ENCODE data around the gene DNAJC13. TPM values are rescaled to one million over a fixed set of nuclear protein-coding genes. Genes with fewer than 3 reads are reported as not detected.

DNAJC13 gene
- total RNA-seq, 1 experiment from 2014 or later, result 18.1 TPM

GRCh38 chr3:132464066-132464465 is 46.8 kb downstream of the DNAJC13 start:
- H2BK15ac ChIP-seq (ENCODE audit: low read depth, low read length), result no peak overlapping the region
- H2BK20ac ChIP-seq (ENCODE audit: low read depth, low read length, poor library complexity, severe bottlenecking), result no peak overlapping the region
- no peak overlapping the region for H3K4ac ChIP-seq (ENCODE audit: low read depth, low read length)
- no peak for DNase-seq
- no peaks in the 10 kb centered on the region for H3K79me2 ChIP-seq (ENCODE audit: insufficient read depth, low read length)
- Mint-ChIP-seq H3K27me3 (ENCODE audit: low read depth) (no peaks in the 10 kb centered on the region), H3K4me1 (no peaks in the 10 kb centered on the region; a peak in 1 of 4 replicates), H3K36me3 (ENCODE audit: insufficient read depth in 1 of 3, low read depth in 3 of 3) (peaks cover 30 to 55% (median 39%) of the 10 kb centered on the region in 3 experiments), H3K9me3 (peaks cover 0 to 2% of the 10 kb centered on the region in 2 experiments; a peak in 2 of 5 replicates), H3K27ac (no peak overlapping the region), H3K4me3 (no peak overlapping the region)
- H3K23ac ChIP-seq (ENCODE audit: insufficient read length, low read depth, low read length), result no peak overlapping the region
- H3K23me2 ChIP-seq (ENCODE audit: insufficient read length, low read depth, low read length, poor library complexity, severe bottlenecking), result no peaks in the 10 kb centered on the region
- H3K18ac ChIP-seq (ENCODE audit: insufficient read length, low read depth, low read length), result no peak overlapping the region
- H2BK120ac ChIP-seq (ENCODE audit: low read depth, low read length, poor library complexity, severe bottlenecking), result no peak overlapping the region
- H3K9ac ChIP-seq (ENCODE audit: extremely low read depth, insufficient read length, low read length), result no peak overlapping the region
- H2BK5ac ChIP-seq (ENCODE audit: insufficient read length, low read length), result no peak overlapping the region
- H3K27ac ChIP-seq (ENCODE audit: insufficient read length, low read depth, low read length), result no peak overlapping the region
- no peaks in the 10 kb centered on the region for H3K79me1 ChIP-seq (ENCODE audit: insufficient read depth, low read depth, low read length, poor library complexity, severe bottlenecking)
- H3K9me3 ChIP-seq (ENCODE audit: control insufficient read depth, low read depth, low read length), result no peaks in the 10 kb centered on the region
- H3K4me2 ChIP-seq (ENCODE audit: insufficient read depth, insufficient read length, low read length), result no peak overlapping the region
- no peak overlapping the region for H2AK5ac ChIP-seq (ENCODE audit: insufficient read length, low read length)
- no peak overlapping the region for H4K91ac ChIP-seq (ENCODE audit: insufficient read length, low read depth, low read length)
- H3K56ac ChIP-seq (ENCODE audit: insufficient read length, low read depth, low read length), result no peak overlapping the region
- H2AFZ ChIP-seq (ENCODE audit: low read length), result no peak overlapping the region
- no peak overlapping the region for H2BK12ac ChIP-seq (ENCODE audit: insufficient read length, low read depth, low read length)
- H3K4me1 ChIP-seq (ENCODE audit: insufficient read depth, low read length), result no peaks in the 10 kb centered on the region
- H3T11ph ChIP-seq (ENCODE audit: low read length), result no peak overlapping the region
- H4K20me1 ChIP-seq (ENCODE audit: control insufficient read depth, insufficient read depth, insufficient read length), result no peaks in the 10 kb centered on the region
- no peaks in the 10 kb centered on the region for H3K27me3 ChIP-seq (ENCODE audit: insufficient read depth, low read length)
- H4K8ac ChIP-seq (replicated peaks; ENCODE audit: insufficient read length, low read depth, low read length), result no peak overlapping the region
- no peak overlapping the region for H3K14ac ChIP-seq (ENCODE audit: insufficient read depth, low read length)
- no peak for TF ChIP-seq CTCF (conservative IDR thresholded peaks at IDR 0.05)
- no peak overlapping the region for H4K5ac ChIP-seq (ENCODE audit: insufficient read length, low read depth, low read length)
